Mesenchymal stem cell (in vitro differentiated cells and primary cell): ENCODE data around the gene MAP4K2.

ENCODE experiments used
- DNase-seq: peaks from one replicate; pipeline ENCODE4 v3.0.0-alpha.2; 2013
- H2AFZ ChIP-seq: one replicate; pipeline ENCODE4 v1.6.1; 2013; ENCODE audit warnings: low read depth, mild to moderate bottlenecking, control low read depth, inconsistent platforms, low read length, moderate library complexity
- H2AK5ac ChIP-seq: 2 replicates; pipeline ENCODE4 v1.6.1; 2013; ENCODE audit warnings: low read length, moderate library complexity, mild to moderate bottlenecking, inconsistent platforms; ENCODE audit not compliant: severe bottlenecking
- H2BK120ac ChIP-seq: one replicate; pipeline ENCODE4 v1.6.1; 2013; ENCODE audit warnings: low read depth, mild to moderate bottlenecking, inconsistent platforms, low read length, moderate library complexity
- H2BK12ac ChIP-seq, 2 experiments: one replicate each; pipeline ENCODE4 v1.6.1; 2013; ENCODE audit warnings: inconsistent platforms in 2 of 2, low read length in 2 of 2, mild to moderate bottlenecking in 2 of 2, moderate library complexity in 2 of 2, control low read depth in 1 of 2
- H2BK15ac ChIP-seq: one replicate; pipeline ENCODE4 v1.6.1; 2013; ENCODE audit warnings: mild to moderate bottlenecking, low read depth, inconsistent platforms; ENCODE audit not compliant: poor library complexity, severe bottlenecking
- H2BK5ac ChIP-seq: 2 replicates; pipeline ENCODE4 v1.6.1; 2013; ENCODE audit warnings: low read depth, mild to moderate bottlenecking, low read length, control low read depth, inconsistent platforms; ENCODE audit not compliant: poor library complexity, severe bottlenecking
- H3K14ac ChIP-seq, 2 experiments: one replicate each; pipeline ENCODE4 v1.6.1; 2013; ENCODE audit warnings: inconsistent platforms in 2 of 2, low read length in 2 of 2, control low read depth in 1 of 2, mild to moderate bottlenecking in 1 of 2, moderate library complexity in 1 of 2
- H3K18ac ChIP-seq, 2 experiments: one replicate each; pipeline ENCODE4 v1.6.1; 2013; ENCODE audit warnings: inconsistent platforms in 2 of 2, low read length in 2 of 2, control low read depth in 1 of 2, low read depth in 1 of 2, mild to moderate bottlenecking in 1 of 2
- H3K23ac ChIP-seq, 2 experiments: one replicate each; pipeline ENCODE4 v1.6.1; 2013; ENCODE audit warnings: inconsistent platforms in 2 of 2, low read length in 2 of 2, mild to moderate bottlenecking in 2 of 2, moderate library complexity in 2 of 2, control low read depth in 1 of 2
- H3K27ac ChIP-seq: 2 replicates; pipeline ENCODE4 v1.5.1; 2013; ENCODE audit warnings: mild to moderate bottlenecking, moderate library complexity, low read length, control low read depth, inconsistent platforms; ENCODE audit not compliant: poor library complexity, severe bottlenecking
- H3K27me3 ChIP-seq, 2 experiments: 2 replicates each; pipeline versions ENCODE4 v1.6.1 to v1.7.0; 2013; ENCODE audit warnings: low read length in 2 of 2, mild to moderate bottlenecking in 2 of 2, moderate library complexity in 2 of 2, control low read depth in 1 of 2, inconsistent platforms in 1 of 2; ENCODE audit not compliant: control insufficient read depth in 1 of 2, insufficient read depth in 1 of 2
- H3K36me3 ChIP-seq, 2 experiments: 2 replicates each; pipeline versions ENCODE4 v1.6.1 to v1.7.0; 2013; ENCODE audit warnings: low read length in 2 of 2, control low read depth in 1 of 2, inconsistent platforms in 1 of 2, low read depth in 1 of 2, mild to moderate bottlenecking in 1 of 2; ENCODE audit not compliant: insufficient read depth in 2 of 2, control insufficient read depth in 1 of 2
- H3K4ac ChIP-seq, 2 experiments: one replicate each; pipeline ENCODE4 v1.6.1; 2013; ENCODE audit warnings: inconsistent platforms in 2 of 2, low read length in 2 of 2, mild to moderate bottlenecking in 2 of 2, moderate library complexity in 2 of 2, control low read depth in 1 of 2, low read depth in 1 of 2
- H3K4me1 ChIP-seq: 2 replicates; pipeline ENCODE4 v1.6.1; 2013; ENCODE audit warnings: low read depth, low read length, control low read depth; ENCODE audit not compliant: control insufficient read depth, insufficient read depth
- H3K4me2 ChIP-seq: 2 replicates; pipeline ENCODE4 v1.6.1; 2013; ENCODE audit warnings: low read length, mild to moderate bottlenecking, inconsistent platforms; ENCODE audit not compliant: poor library complexity, severe bottlenecking
- H3K4me3 ChIP-seq, 2 experiments: 2 replicates each; pipeline versions ENCODE4 v1.5.1 to v1.7.0; 2013; ENCODE audit warnings: low read length in 2 of 2, mild to moderate bottlenecking in 2 of 2, control low read depth in 1 of 2, low read depth in 1 of 2; ENCODE audit not compliant: insufficient read depth in 1 of 2
- H3K79me1 ChIP-seq: replicated peaks from 2 replicates; pipeline ENCODE4 v1.6.1; 2013; ENCODE audit warnings: mild to moderate bottlenecking, control low read depth, low read length, inconsistent platforms; ENCODE audit not compliant: poor library complexity, severe bottlenecking
- H3K9ac ChIP-seq: 2 replicates; pipeline ENCODE4 v1.7.0; 2013; ENCODE audit warnings: mild to moderate bottlenecking, low read length, moderate library complexity
- H3K9me3 ChIP-seq: 2 replicates; pipeline ENCODE4 v1.7.0; 2013; ENCODE audit warnings: mild to moderate bottlenecking, low read length; ENCODE audit not compliant: control insufficient read depth
- H4K8ac ChIP-seq: one replicate; pipeline ENCODE4 v1.6.1; 2013; ENCODE audit warnings: inconsistent platforms, mild to moderate bottlenecking, low read length, moderate library complexity
- H4K91ac ChIP-seq: one replicate; pipeline ENCODE4 v1.6.1; 2013; ENCODE audit warnings: mild to moderate bottlenecking, low read length, inconsistent platforms
- WGBS: methylation state at CpG from one replicate; pipeline ENCODE4 v1.1.7; 2013; ENCODE audit warnings: mixed read lengths; 5-methylcytosine and 5-hydroxymethylcytosine counted together

The MAP4K2 gene

GRCh38 chr11:64741375-64742086 is 61.5 kb downstream of the MAP4K2 start:
- no peak overlapping the region for H4K91ac ChIP-seq
- no peak for DNase-seq
- no peak overlapping the region for H2AK5ac ChIP-seq
- no peak overlapping the region for H2BK12ac ChIP-seq
- H3K36me3 ChIP-seq: no peaks in the 10 kb centered on the region
- H2AFZ ChIP-seq: no peak overlapping the region
- no peaks in the 10 kb centered on the region for H3K9me3 ChIP-seq
- no peak overlapping the region for H3K4me3 ChIP-seq
- H3K4ac ChIP-seq: no peak overlapping the region
- no peak overlapping the region for H3K27ac ChIP-seq
- H3K18ac ChIP-seq: no peak overlapping the region
- 28% methylated on average over 24 of the region's 24 CpGs for WGBS
- no peak overlapping the region for H3K23ac ChIP-seq
- peaks cover 70 to 74% of the 10 kb centered on the region in 2 experiments for H3K27me3 ChIP-seq
- H2BK120ac ChIP-seq: no peak overlapping the region
- H2BK5ac ChIP-seq: no peak overlapping the region
- no peak overlapping the region for H4K8ac ChIP-seq
- no peak overlapping the region for H3K9ac ChIP-seq
- peak overlapping the region; percentile 26 for H2BK15ac ChIP-seq
- H3K4me1 ChIP-seq: peaks cover 43% of the 10 kb centered on the region
- no peak overlapping the region for H3K4me2 ChIP-seq
- H3K14ac ChIP-seq: no peak overlapping the region
- H3K79me1 ChIP-seq: no peaks in the 10 kb centered on the region

GRCh38 chr11:64739871-64740270 is 63.1 kb downstream of the MAP4K2 start:
- no peak overlapping the region for H2BK120ac ChIP-seq
- no peak overlapping the region for H2AFZ ChIP-seq
- no peak for DNase-seq
- no peak overlapping the region for H4K8ac ChIP-seq
- H3K9ac ChIP-seq: no peak overlapping the region
- H3K4me1 ChIP-seq: peaks cover 32% of the 10 kb centered on the region
- H3K27ac ChIP-seq: no peak overlapping the region
- no peak overlapping the region for H2AK5ac ChIP-seq
- H3K27me3 ChIP-seq: peaks cover 76 to 77% of the 10 kb centered on the region in 2 experiments
- no peak overlapping the region for H4K91ac ChIP-seq
- H2BK15ac ChIP-seq: no peak overlapping the region
- H3K9me3 ChIP-seq: no peaks in the 10 kb centered on the region
- 88% methylated on average over 12 of the region's 12 CpGs for WGBS
- H2BK12ac ChIP-seq: no peak overlapping the region
- H2BK5ac ChIP-seq: no peak overlapping the region
- H3K18ac ChIP-seq: no peak overlapping the region
- no peak overlapping the region for H3K4me2 ChIP-seq
- H3K4me3 ChIP-seq: no peak overlapping the region
- no peak overlapping the region for H3K14ac ChIP-seq
- no peak overlapping the region for H3K23ac ChIP-seq
- H3K36me3 ChIP-seq: no peaks in the 10 kb centered on the region
- H3K79me1 ChIP-seq: no peaks in the 10 kb centered on the region
- no peak overlapping the region for H3K4ac ChIP-seq

- no peak overlapping the region for H3K23ac ChIP-seq
- 86% methylated on average over 8 of the region's 15 CpGs for WGBS
- H2BK5ac ChIP-seq: no peak overlapping the region
Measured at GRCh38 chr11:64736654-64737053, 66.4 kb downstream of the MAP4K2 start.

GRCh38 chr11:64735725-64736259 is 67.2 kb downstream of the MAP4K2 start:
- no peak overlapping the region for H3K14ac ChIP-seq
- H3K4me2 ChIP-seq: no peak overlapping the region
- no peaks in the 10 kb centered on the region for H3K79me1 ChIP-seq
- no peak overlapping the region for H3K27ac ChIP-seq
- H2BK12ac ChIP-seq: no peak overlapping the region
- no peak overlapping the region for H3K4me3 ChIP-seq
- no peak overlapping the region for H3K18ac ChIP-seq
- H4K91ac ChIP-seq: no peak overlapping the region
- no peak overlapping the region for H2AK5ac ChIP-seq
- H3K9ac ChIP-seq: no peak overlapping the region
- no peak overlapping the region for H2AFZ ChIP-seq
- H2BK120ac ChIP-seq: no peak overlapping the region
- 82% methylated on average over 9 of the region's 9 CpGs for WGBS
- H3K36me3 ChIP-seq: no peaks in the 10 kb centered on the region
- no peak overlapping the region for H2BK15ac ChIP-seq
- DNase-seq: no peak
- no peak overlapping the region for H2BK5ac ChIP-seq
- peaks cover 48 to 56% of the 10 kb centered on the region in 2 experiments for H3K27me3 ChIP-seq
- H3K23ac ChIP-seq: no peak overlapping the region
- H4K8ac ChIP-seq: no peak overlapping the region
- H3K4me1 ChIP-seq: peaks cover 2% of the 10 kb centered on the region
- no peaks in the 10 kb centered on the region for H3K9me3 ChIP-seq
- no peak overlapping the region for H3K4ac ChIP-seq

More at GRCh38 chr11:64736654-64737053, 66.4 kb downstream of the MAP4K2 start:
- H2BK12ac ChIP-seq: no peak overlapping the region
- no peak overlapping the region for H3K4me3 ChIP-seq
- no peak overlapping the region for H2AK5ac ChIP-seq
- no peak overlapping the region for H2BK15ac ChIP-seq
- peaks cover 2% of the 10 kb centered on the region for H3K4me1 ChIP-seq
- H3K14ac ChIP-seq: no peak overlapping the region
- no peak overlapping the region for H3K18ac ChIP-seq
- H4K91ac ChIP-seq: no peak overlapping the region
- H3K4me2 ChIP-seq: no peak overlapping the region
- peak overlapping the region; percentile 24 for H2AFZ ChIP-seq
- no peak overlapping the region for H3K9ac ChIP-seq
- no peak overlapping the region for H3K4ac ChIP-seq
- H3K27ac ChIP-seq: no peak overlapping the region
- H3K27me3 ChIP-seq: peaks cover 56 to 60% of the 10 kb centered on the region in 2 experiments
- no peaks in the 10 kb centered on the region for H3K79me1 ChIP-seq
- H3K9me3 ChIP-seq: no peaks in the 10 kb centered on the region
- no peak overlapping the region for H2BK120ac ChIP-seq
- H3K36me3 ChIP-seq: no peaks in the 10 kb centered on the region
- no peak for DNase-seq
- H4K8ac ChIP-seq: no peak overlapping the region
